NCI-H2227 treated with DMSO at 0.1 percent for 48 hours (cell line): ENCODE results near the gene SLC6A1.

ENCODE experiments used
- DNase-seq: peaks from one replicate; lab custom pipeline; 2025; lab: John Stamatoyannopoulos, UW

The SLC6A1 gene

GRCh38 chr3:10970306-10970960, 22.1 kb upstream of the SLC6A1 start:
- no peak for DNase-seq

GRCh38 chr3:10972072-10972782, 20.3 kb upstream of the SLC6A1 start:
- no peak for DNase-seq

GRCh38 chr3:10973046-10973595, 19.4 kb upstream of the SLC6A1 start:
- DNase-seq: no peak

GRCh38 chr3:10974131-10974530, 18.4 kb upstream of the SLC6A1 start:
- no peak for DNase-seq

GRCh38 chr3:10974746-10975375, 17.7 kb upstream of the SLC6A1 start:
- no peak for DNase-seq

GRCh38 chr3:10975695-10976234, 16.8 kb upstream of the SLC6A1 start:
- DNase-seq: no peak

GRCh38 chr3:10976770-10977169, 15.8 kb upstream of the SLC6A1 start:
- DNase-seq: no peak

- DNase-seq: no peak
These were observed 14.5 kb upstream of the SLC6A1 start for GRCh38 chr3:10977892-10978510.

- DNase-seq: no peak
These were observed 13.6 kb upstream of the SLC6A1 start for GRCh38 chr3:10978956-10979355.

GRCh38 chr3:10980312-10980711, 12.2 kb upstream of the SLC6A1 start:
- DNase-seq: no peak

- DNase-seq: no peak
These were observed 11.5 kb upstream of the SLC6A1 start for GRCh38 chr3:10981031-10981430.

GRCh38 chr3:10981961-10982360, 10.6 kb upstream of the SLC6A1 start:
- DNase-seq: no peak

GRCh38 chr3:10982782-10983181, 9.8 kb upstream of the SLC6A1 start:
- DNase-seq: no peak

GRCh38 chr3:10983219-10983916, 9.2 kb upstream of the SLC6A1 start:
- DNase-seq: peak; percentile 7

- DNase-seq: no peak
These were observed 8.1 kb upstream of the SLC6A1 start for GRCh38 chr3:10984371-10984896.

GRCh38 chr3:10985181-10985580, 7.4 kb upstream of the SLC6A1 start:
- no peak for DNase-seq

- DNase-seq: no peak
These were observed 6.0 kb upstream of the SLC6A1 start for GRCh38 chr3:10986592-10986991.

- DNase-seq: no peak
These were observed 4.4 kb upstream of the SLC6A1 start for GRCh38 chr3:10988001-10988665.

- DNase-seq: no peak
These were observed 3.5 kb upstream of the SLC6A1 start for GRCh38 chr3:10988991-10989484.

- DNase-seq: no peak
These were observed 588 bp downstream of the SLC6A1 start for GRCh38 chr3:10992943-10993728.
